NCI-H2029 (cell line): ENCODE results near the gene PINLYP.
"Not testable (repeated sequence)": the region's sequence is repeated elsewhere in the genome, so short reads cannot be mapped to it uniquely, and the experiment has no call there.

Experiments used
- DNase-seq: peaks from one replicate; lab custom pipeline; 2025; lab: John Stamatoyannopoulos, UW

The PINLYP gene

DNA sequence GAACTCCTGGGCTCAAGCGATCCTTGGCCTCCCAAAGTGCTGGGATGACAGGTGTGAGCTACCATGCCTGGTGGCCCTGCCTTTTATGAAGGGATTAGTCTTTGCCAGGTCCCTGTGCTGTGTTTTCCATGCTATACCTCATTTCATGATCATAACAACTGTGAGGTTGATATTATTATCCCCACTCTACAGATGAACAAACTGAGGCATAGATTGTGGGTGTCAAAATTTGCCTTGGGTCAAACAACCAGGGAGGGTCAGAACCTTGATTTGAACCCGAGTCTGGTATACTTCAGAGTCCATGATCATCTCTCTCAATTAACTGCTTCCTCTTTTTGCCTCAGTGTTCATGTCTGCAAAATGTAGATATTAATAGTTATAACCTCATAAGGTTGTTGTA lies 6.9 kb downstream of the PINLYP start:
- no peak for DNase-seq

DNA sequence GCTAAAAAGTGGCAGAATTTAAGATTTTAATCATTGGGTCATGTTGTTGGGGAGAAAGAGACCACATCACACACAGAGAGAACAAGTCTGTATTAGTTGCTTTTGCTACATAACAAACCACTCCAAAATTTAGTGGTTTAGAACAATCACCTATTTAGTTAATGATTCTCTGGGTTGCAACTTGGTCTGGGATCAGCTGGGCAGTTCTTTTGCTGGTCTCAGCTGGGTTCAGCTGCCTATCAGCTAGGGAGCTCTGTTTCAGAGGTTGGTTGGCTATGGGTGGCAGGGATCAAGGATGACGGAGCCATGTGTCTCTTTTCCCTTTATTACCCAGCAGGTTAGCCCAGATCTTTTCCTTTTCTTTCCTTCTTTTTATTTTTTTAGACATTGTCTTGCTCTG lies 8.9 kb downstream of the PINLYP start:
- DNase-seq, result no peak

DNA sequence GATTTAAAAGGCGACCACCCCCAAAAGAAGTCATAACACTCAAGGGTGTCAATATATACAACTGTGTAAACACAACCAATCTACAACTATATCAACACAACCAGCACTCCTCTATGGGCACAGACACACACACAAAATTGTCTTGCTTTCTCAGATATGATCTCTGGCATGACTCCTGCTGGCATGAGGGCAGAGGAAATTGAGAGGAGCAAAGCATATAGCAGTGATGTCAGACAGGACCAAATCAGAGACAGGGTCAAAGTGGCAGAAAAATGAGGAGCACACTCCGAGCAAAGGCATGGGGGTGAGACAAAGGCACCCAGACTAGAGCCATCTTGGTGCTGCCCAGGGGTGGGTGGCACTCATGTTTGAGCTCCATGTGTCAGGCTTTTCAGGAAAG lies 10.7 kb downstream of the PINLYP start:
- no peak for DNase-seq

DNA sequence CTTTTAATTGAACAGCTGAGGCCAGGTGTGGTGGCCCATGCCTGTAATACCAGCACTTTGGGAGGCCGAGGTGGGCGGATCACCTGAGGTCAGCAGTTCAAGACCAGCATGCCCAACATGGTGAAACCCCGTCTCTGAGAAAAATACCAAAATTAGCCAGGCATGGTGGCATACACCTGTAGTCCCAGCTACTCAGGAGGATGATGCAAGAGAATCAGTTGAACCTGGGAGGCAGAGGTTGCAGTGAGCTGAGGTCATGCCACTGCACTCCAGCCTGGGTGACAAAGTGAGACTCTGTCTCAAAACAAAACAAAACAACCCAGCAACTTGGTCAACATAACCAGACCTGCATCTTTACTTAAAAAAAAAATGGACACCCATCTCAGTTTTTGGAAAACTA lies 11.4 kb downstream of the PINLYP start:
- DNase-seq, result not testable (repeated sequence)

DNA sequence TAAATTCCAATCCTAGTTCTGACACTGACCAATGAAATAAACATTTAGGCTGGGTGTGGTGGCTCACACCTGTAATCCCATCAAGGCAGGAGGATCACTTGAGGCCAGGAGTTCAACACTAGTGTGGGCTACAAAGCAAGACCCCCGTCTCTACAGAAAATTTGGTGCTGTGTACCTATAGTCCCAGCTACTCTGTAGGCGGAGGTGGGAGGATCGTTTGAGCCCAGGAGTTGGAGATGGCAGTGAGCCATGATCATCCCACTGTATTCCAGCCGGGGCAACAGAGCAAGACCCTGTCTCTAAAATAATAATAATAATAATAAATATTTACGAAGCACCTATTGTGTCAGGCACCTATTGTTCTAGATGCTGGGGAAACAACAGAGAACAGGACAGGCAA lies 13.7 kb downstream of the PINLYP start:
- DNase-seq, result no peak

DNA sequence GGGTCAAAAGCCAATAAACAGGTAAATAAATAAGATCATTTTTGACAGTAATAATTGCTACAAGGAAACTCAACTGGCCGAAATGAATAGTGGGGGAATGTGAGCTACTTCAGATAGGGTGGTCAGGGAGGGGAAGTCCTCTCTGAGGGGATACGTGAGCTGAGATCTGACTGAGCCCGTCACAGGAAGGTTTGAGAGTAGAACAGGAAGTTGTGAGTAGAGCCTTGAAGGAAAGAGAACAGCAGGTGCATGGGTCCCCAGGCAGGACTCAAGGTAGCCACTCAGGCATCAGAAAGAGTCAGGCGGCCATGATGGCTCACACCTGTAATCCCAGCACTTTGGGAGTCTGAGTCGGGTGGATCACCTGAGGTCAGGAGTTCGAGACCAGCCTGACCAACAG lies 14.1 kb downstream of the PINLYP start:
- DNase-seq, result no peak

DNA sequence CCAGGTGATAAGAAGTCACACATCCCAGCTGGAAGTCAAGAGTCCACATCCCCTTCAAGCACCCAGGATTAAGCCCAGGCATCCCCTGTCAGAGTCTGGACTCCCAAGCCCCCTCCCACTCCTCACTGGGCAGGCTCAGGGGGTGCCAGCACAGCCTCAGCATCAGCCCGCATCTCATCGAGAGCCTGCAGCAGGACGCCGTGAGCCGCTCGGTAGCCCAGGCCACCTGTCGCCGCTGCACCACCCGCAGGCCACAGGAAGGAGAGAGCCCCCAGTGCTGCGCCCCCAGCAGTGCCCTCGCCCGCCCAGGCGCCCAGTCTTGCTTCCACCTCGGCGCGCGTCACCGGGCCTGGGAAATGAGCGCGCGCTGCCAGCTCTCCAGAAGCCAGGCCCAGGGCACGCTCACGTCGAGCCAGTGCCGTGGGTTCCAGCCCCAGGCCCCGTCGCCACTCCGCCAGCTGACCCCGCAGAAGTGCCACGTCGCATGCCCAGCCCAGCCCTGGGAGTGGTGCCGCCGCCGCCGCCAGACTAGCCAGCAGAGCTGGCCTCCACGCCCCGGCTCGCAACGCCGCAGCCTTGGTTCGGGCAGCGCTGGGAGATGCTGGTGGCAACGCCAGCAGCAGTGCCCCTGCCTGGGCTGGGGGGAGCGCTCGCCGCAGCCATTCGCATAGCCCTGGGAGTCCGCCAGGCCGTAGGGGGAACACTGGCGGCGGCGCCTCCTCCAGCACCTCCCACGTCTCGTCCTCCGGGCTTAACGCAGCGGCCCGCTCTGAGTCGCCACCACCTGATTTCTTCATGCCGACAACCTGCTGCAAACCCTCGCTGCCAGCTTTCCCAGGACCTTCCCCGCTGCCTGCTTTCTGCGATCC lies 16.5 kb downstream of the PINLYP start:
- DNase-seq, result no peak

DNA sequence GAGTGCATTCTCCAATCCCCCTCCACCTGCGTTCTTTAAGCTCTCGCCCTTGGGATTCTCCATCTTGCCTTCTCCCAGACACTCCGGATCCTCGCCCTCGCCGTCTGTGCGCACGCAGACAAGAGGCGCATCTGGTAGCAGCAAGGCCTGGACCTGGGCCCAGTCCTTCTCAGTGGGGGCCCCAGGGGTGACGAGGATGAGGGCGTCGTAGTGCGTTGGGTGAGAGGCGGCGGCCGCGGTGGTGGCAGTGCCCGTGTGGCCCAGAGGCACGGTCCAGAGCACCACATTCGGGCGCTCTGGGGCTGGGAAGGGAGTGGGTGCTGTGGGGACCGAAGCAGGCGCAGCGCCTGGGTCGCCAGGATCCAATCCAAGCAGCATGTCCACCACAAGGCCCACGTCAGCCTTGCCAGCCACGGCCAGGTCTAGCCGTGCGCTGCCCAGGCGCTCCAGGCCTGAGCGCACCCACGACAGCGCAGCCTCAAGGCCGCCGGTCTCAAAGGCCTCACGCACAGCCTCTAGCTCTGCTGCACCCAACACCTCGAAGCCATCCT lies 17.3 kb downstream of the PINLYP start:
- no peak for DNase-seq

DNA sequence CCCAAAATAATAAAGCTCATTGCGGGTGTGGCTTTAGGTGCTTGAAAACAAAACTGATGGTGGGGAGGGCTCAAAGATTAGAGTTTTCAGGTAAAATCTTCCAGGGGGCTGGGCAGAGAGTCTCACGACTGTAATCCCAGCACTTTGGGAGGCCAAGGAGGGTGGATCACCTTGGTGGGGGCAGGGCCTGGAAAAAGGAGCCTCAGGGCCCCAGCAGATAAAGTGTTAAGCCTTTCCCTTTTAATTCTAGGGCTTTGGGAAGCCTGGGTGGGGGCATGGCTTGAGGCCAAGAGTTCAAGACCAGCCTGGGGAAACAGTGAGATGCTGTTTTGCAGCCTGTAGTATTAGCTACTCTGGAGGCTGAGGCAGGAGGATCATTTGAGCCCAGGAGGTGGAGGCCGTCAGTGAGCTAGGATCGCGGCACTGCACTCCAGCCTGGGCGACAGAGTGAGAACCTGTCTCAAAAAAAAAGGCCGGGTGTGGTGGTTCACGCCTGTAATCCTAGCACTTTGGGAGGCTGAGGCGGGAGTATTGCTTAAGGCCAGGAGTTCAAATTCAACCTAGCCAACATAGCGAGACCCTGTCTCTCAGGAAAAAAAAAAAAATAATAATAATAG lies 18.6 kb downstream of the PINLYP start:
- DNase-seq, result no peak

DNA sequence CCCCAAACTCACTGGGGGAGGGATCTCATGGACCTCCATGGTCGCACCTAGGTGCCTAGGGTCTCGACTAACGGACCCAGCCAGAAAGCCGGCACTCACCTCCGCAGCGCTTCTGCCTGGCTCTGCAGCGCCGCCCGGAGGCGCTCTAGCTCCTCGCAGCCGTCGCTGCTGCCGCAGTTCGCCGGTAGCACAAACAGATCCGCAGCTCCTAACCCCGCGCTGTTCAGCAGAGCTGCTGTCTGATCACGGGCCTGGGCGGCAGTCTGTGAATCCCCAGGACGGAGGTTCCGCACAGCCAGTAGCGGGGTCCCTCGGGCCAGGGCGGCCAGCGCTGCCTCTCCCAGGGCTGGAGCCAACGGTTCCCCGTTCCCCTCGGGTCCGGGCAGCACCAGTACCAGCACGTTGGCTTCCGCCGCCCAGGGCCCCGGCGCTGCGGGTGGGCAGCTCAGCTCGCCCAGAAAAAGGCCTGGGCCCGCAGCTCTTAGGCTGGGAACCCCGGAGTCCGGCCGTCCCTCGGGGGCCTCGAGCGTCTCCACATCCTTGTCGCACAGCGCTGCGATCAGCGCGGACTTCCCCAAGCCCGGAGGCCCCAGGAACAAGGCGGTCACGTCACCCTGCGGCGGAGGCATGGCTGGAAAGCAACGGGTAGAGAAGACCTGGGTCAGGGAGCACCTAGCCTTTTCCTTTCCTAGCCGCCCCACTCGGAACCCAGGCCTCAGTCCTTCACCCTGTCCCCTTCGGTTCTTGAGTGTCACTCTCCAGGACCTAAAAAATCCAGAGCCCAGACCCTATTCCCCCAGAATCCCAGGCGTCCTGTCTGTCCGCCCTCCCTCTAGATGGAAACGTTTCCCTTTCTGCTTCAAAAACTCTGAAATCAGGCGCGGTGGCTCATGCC lies 19.4 kb downstream of the PINLYP start:
- DNase-seq, result peak; percentile 67

DNA sequence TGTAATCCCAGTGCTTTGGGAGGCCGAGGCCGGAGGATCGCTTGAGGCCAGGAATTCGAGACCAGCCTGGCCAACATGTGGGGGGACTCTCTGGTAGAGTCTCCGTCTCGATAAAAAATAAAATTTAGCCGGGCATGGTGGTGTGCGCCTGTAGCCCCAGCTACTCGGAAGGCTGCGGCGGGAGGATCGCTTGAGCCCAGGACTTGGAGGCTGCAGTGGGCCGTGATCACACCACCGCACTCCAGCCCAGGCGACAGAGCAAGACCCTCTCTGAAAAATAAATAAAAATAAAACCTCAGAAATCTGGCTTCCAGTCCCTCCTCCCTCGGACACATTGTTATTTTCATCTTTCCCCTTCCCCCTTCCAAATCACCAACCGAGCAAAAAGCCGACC lies 20.0 kb downstream of the PINLYP start:
- DNase-seq, result no peak

DNA sequence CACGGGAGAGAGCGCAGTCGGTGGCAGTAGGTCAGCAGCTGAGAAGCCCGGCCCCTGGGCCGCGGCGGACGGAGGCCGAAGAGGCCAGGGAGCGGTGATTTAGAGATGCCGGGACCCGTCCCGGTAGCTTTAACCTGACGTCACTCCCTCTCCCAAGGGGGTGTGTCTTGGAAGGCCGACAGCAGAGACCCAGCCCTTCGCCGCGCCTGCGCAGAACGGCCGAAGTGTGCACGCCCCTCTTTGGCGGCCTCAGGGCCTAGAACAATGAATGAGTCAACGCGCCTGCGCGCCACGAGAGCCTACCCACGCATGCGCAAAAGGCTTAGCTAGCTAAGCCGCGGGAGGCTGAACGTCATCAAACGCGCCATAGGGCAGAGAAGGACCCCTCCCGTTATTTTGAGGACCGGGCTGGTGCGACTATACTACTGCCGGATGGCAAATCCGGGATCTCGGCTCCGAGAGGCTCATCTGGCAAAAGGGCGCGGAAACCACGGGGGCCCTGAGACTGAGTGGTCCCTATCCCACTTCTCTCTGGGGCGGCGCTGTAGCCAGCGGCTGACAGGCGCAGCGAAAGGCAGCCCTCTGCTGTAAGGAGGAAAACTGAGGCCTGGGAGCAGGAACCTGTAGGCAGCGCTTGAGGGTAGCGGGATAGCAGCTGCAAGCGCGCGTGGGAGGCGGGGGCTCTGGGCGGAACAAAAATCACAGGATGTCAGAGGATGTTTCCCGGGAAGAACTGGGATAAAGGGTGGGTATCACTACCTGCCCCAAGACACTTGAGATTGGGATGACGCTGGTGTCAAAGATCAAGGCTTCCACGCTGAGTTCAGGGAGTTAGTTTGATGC lies 20.6 kb downstream of the PINLYP start, which contains the start of the genes IRGQ and ZNF576:
Gene IRGQ (minus strand): TSS at position 136 of the 843 bp plus-strand sequence. CDS start 796 bp downstream, outside the sequence.
Gene ZNF576 (plus strand): TSS at position 597 of the 843 bp plus-strand sequence. CDS start 514 bp downstream, outside the sequence.
- DNase-seq, result peak; percentile 99

DNA sequence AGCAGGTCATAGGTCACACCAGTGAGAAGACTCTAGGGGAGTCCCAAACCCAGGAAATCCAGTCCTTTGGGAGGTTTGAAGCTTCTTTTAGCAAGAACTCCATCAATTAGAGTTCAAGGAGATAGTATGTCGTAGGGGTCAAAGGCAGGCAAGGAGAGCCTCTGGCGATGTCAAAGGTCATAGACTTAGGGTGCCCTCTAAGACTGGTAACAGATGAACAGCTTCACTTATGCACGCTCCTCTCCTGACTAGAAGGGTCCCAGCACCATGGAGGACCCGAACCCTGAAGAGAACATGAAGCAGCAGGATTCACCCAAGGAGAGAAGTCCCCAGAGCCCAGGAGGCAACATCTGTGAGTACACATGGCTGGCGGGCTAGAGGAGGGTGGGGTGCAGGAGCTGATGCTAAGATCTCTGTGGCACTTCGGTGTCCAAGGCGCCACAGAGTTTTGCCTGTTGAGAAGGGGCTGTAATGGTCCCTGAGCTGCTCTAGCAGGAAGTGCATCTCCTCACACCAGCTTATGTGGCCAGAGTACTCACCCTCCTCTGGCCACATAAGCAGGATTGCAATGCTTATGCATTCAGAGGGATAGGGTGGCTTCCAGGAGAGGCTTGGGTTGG lies 21.4 kb downstream of the PINLYP start:
- DNase-seq, result no peak

DNA sequence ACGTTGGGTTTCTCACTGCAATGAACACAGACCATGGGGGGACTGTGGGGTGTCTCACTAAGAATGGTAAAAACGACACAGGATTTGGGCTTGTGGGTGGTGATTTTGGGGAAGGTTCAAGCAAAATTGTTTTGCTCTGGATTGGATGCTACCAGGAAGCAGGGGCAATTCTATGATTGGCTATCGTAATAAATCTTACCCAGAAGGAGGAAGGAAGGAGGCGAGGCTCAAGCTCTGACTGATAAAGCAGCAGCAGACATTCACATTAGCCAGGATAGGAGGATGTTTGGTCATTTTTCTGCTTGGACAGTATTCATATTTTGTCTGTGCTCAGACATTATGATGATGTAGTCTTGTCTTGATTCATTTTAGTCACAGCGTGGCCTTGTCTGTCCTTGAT lies 22.3 kb downstream of the PINLYP start:
- no peak for DNase-seq

DNA sequence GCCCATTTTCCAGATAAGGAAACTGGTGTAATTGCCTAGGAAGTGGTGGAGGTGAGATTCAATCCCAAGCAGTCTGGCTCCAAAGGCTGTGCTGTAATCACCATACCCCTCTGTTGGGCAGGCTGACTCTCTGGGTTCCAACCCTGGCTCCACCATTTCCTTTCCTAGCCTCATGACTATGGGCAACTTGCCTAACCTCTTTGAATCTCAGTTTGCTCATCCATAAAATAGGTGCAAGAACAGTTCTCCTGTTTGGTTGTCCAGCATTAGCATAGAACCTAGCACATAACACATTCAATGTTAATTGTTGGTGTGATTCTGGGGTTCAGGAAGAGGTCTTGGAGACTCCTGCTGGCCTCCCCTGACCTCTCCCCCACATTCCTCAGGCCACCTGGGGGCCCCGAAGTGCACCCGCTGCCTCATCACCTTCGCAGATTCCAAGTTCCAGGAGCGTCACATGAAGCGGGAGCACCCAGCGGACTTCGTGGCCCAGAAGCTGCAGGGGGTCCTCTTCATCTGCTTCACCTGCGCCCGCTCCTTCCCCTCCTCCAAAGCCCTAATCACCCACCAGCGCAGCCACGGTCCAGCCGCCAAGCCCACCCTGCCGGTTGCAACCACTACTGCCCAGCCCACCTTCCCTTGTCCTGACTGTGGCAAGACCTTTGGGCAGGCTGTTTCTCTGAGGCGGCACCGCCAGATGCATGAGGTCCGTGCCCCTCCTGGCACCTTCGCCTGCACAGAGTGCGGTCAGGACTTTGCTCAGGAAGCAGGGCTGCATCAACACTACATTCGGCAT lies 23.0 kb downstream of the PINLYP start:
- no peak for DNase-seq

DNA sequence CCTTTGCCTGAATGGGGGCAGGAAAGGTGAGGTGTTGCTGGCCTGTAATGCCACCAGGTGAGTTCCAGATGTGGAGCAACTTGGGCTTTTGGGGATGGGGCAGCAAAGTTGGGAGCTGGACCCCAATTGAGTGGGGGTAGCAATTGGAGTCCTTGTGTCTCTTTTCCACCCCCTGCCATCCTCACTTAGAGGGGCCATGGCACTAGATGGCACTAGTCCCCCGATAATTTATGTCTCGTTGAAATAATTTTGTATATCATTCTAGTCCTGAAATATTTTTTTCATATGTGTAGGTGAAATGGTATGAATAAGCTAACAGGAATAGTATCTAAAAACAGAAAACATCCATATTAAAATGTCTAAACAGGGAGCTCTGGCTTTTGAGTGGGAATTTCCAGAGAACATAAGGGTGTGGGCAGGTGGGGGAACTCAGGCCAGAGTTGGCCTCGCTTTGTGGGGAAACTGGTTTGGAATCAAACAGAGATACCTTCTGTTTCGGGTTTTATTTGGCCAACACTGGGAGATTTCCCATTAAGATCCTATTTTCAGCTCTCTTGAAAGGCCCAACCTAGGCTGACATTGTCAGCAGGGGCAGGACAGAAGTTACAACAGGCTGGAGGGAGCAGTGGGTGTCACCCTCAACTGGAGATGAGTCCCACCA lies 24.2 kb downstream of the PINLYP start:
- DNase-seq, result no peak

DNA sequence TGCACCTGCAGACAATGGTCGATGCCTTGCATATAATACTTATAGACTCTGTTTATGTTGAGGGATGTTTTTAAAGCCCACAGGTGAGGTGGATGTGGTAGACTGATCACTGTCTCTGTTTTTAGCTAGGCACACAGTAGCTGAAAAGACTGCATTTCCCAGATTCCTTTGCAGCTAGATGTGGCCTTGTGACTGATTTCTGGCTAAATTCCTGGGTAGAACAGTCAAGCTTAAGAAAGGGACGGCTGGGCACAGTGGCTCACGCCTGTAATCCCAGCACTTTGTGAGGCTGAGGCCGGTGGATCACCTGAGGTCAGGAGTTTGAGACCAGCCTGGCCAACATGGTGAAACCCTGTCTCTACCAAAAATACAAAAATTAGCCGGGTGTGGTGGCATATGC lies 24.7 kb downstream of the PINLYP start:
- not testable (repeated sequence) for DNase-seq

DNA sequence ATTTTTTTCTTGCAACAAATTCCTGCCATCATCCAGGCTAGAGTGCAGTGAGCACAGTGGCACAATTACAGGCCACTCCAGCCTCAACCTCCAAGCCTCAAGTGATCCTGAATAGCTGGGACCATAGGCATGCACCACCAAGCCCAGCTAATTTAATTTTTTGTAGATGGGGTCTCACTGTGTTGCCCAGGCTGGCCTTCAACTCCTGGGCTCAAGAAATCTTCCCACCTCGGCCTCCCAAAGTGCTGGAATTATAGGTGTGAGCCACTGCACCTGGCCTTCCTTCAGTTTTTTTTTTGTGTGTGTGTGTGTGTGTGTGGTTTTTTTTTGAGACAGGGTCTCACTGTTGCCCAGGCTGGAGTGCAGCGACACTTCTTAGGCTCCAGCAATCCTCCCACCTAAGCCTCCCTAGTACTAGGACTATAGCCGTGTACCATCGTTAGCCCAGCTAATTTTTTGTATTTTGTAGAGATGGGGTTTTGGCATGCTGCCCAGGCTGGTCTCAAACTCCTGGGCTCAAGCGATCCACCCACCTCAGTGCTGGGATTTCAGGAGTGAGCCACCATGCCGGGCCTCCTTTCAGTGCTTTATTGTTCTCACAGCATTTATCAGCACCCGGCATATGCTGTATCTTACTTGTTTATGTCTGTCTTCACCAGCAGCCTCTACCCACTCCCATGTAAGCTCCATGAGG lies 30.4 kb downstream of the PINLYP start:
- DNase-seq, result no peak
